GM12892 (cell line): ENCODE measurements around the gene MAP9.

Source experiments
- POLR2A ChIP-seq: IDR thresholded peaks from 2 replicates; pipeline ENCODE4 v1.6.1; 2011; ENCODE audit warnings: low read depth, low read length, control low read depth
- POLR2AphosphoS5 ChIP-seq: IDR thresholded peaks from 2 replicates; pipeline ENCODE4 v1.6.1; 2011; ENCODE audit warnings: low read depth, low read length, control low read depth

DNA sequence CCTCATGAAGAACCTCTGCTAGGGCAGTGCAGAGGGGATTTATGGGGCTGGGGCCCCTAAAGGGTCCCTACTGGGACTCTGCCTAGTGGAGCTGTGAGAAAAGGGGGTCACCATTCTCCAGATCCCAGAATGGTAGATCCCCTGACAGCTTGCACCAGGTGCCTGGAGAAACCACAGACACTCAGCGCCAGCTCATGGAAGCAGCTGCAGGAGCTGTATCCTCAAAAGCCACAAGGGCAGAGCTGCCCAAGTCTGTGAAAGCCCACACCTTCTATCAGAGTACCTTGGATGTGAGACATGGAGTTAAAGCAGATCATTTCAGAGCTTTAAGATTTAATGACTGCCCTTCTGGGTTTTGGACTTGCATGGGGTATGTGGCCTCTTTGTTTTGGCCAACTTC, 38.6 kb downstream of the MAP9 start:
- TF ChIP-seq POLR2A (no peak), POLR2AphosphoS5 (no peak)
